Right lobe of liver (tissue), 4 donors: ENCODE data around the gene ECE1.
"Not testable (repeated sequence)": the region's sequence is repeated elsewhere in the genome, so short reads cannot be mapped to it uniquely, and the experiment has no call there.

Experiments
- CTCF ChIP-seq, 4 donors: fragments of 200-600 bp in 3 of 4; fragments of 450-650 bp in 1 of 4; IDR thresholded peaks; one replicate each; pipeline versions ENCODE4 v1.5.1 to v1.8.0; 2016 to 2022; ENCODE audit warnings: antibody characterized with exemption in 4 of 4, mild to moderate bottlenecking in 2 of 4
- POLR2A ChIP-seq: fragments of 450-650 bp; IDR thresholded peaks from one replicate; pipeline ENCODE4 v1.6.1; 2017; ENCODE audit warnings: antibody characterized with exemption, mild to moderate bottlenecking
- donor health status: DM: no; HTN: no; CAD: no.
- donor health status: DM: no; HTN: no; CAD: no.
- donor health status: DM: no; HTN: yes; CAD: no.

GRCh38 chr1:21282020-21282419 lies 8.2 kb downstream of the ECE1 start:
- not testable (repeated sequence) for TF ChIP-seq CTCF (IDR thresholded peaks at IDR 0.05); POLR2A
